Measurements from ENCODE around the gene PAWR. TPM values are rescaled to one million over a fixed set of nuclear protein-coding genes. Genes with fewer than 3 reads are reported as not detected.
"Not testable (repeated sequence)": the region's sequence is repeated elsewhere in the genome, so short reads cannot be mapped to it uniquely, and the experiment has no call there.

PAWR gene
- total RNA-seq, 6 experiments from 2014 or later: 25.0 to 62.3 (median 28.9) TPM

- H3K36me3 ChIP-seq: no peaks in the 10 kb centered on the region
- intact Hi-C loops (cut with DNase I): no loop called here
- no peaks in the 10 kb centered on the region for H3K27me3 ChIP-seq
- H3K9me3 ChIP-seq: no peaks in the 10 kb centered on the region
- TF ChIP-seq CTCF (IDR thresholded peaks at IDR 0.05) (no peak), POLR2A (IDR thresholded peaks at IDR 0.05) (no peak)
- no peak overlapping the region for H3K4me3 ChIP-seq
- no peak overlapping the region for H3K27ac ChIP-seq
- no peak for ATAC-seq
- peaks cover 0 to 11% (median 0%) of the 10 kb centered on the region in 4 donors for H3K4me1 ChIP-seq
- DNase-seq: no peak
- 88% methylated on average over 1 of the region's 1 CpG for WGBS (ENCODE audit: insufficient coverage, low coverage, low lambda C conversion rate, missing lambda C conversion rate)
These were observed 38.2 kb downstream of the PAWR start for GRCh38 chr12:79652521-79652920.

GRCh38 chr12:79650440-79650839 lies 40.3 kb downstream of the PAWR start:
- TF ChIP-seq CTCF (IDR thresholded peaks at IDR 0.05) (no peak), POLR2A (IDR thresholded peaks at IDR 0.05) (no peak)
- Histone ChIP-seq H3K4me3 (no peak overlapping the region), H3K27me3 (no peaks in the 10 kb centered on the region), H3K4me1 (peaks cover 0 to 21% (median 5%) of the 10 kb centered on the region in 4 donors), H3K9me3 (no peaks in the 10 kb centered on the region), H3K27ac (no peak overlapping the region), H3K36me3 (no peaks in the 10 kb centered on the region)
- intact Hi-C loops (cut with DNase I): no loop called here
- WGBS (ENCODE audit: insufficient coverage, low coverage, low lambda C conversion rate, missing lambda C conversion rate): 48% methylated on average over 2 of the region's 2 CpGs
- ATAC-seq (no peak), DNase-seq (no peak)

GRCh38 chr12:79648881-79649280 lies 41.9 kb downstream of the PAWR start:
- DNase-seq: no peak
- Histone ChIP-seq H3K27me3 (no peaks in the 10 kb centered on the region), H3K4me1 (peaks cover 0 to 27% (median 6%) of the 10 kb centered on the region in 4 donors), H3K4me3 (no peak overlapping the region), H3K36me3 (no peaks in the 10 kb centered on the region), H3K27ac (no peak overlapping the region), H3K9me3 (no peaks in the 10 kb centered on the region)
- TF ChIP-seq CTCF (IDR thresholded peaks at IDR 0.05): no peak
- TF ChIP-seq POLR2A (IDR thresholded peaks at IDR 0.05): no peak
- WGBS (ENCODE audit: insufficient coverage, low coverage, low lambda C conversion rate, missing lambda C conversion rate): 64% methylated on average over 1 of the region's 1 CpG
- intact Hi-C loops (cut with DNase I): no loop called here
- ATAC-seq: no peak

GRCh38 chr12:79646843-79647242 lies 43.9 kb downstream of the PAWR start:
- H3K4me3 ChIP-seq; H3K27me3 ChIP-seq; intact Hi-C loops (cut with DNase I); DNase-seq; H3K9me3 ChIP-seq; H3K36me3 ChIP-seq; ATAC-seq; H3K27ac ChIP-seq: not testable (repeated sequence)
- H3K4me1 ChIP-seq: peaks cover 0 to 27% (median 10%) of the 10 kb centered on the region in 4 donors
- 96% methylated on average over 4 of the region's 4 CpGs for WGBS (ENCODE audit: insufficient coverage, low coverage, low lambda C conversion rate, missing lambda C conversion rate)

GRCh38 chr12:79645235-79645630 lies 45.5 kb downstream of the PAWR start:
- intact Hi-C loops (cut with DNase I): no loop called here
- peak overlapping the region in 2 of 3 donors; percentile 65 to 67 for H3K27ac ChIP-seq
- DNase-seq (no peak), ATAC-seq (peak; percentile 69 to 80 (median 78))
- no peaks in the 10 kb centered on the region for H3K27me3 ChIP-seq
- TF ChIP-seq CTCF (IDR thresholded peaks at IDR 0.05) (no peak), POLR2A (IDR thresholded peaks at IDR 0.05) (no peak)
- no peaks in the 10 kb centered on the region for H3K36me3 ChIP-seq
- peaks cover 0 to 21% (median 10%) of the 10 kb centered on the region in 4 donors for H3K4me1 ChIP-seq
- H3K4me3 ChIP-seq: no peak overlapping the region
- no peaks in the 10 kb centered on the region for H3K9me3 ChIP-seq

All from right lobe of liver (tissue), 6 donors.